ENCODE results near the gene FMNL2. TPM values are rescaled to one million over a fixed set of nuclear protein-coding genes. Genes with fewer than 3 reads are reported as not detected.

FMNL2 gene
- total RNA-seq, 1 experiment from 2014 or later, result 38.2 TPM

GRCh38 chr2:152406119-152406835 lies 71.3 kb downstream of the FMNL2 start:
- POLR2A ChIA-PET, result no interaction called here
- H3K4me1 Mint-ChIP-seq (ENCODE audit: low read depth, unreplicated experiment), result peaks cover 65% of the 10 kb centered on the region
- no peak for TF ChIP-seq CTCF (IDR thresholded peaks at IDR 0.05; ENCODE audit: insufficient read depth in 1 of 2, low read depth in 1 of 2, low read length in 1 of 2, severe bottlenecking in 1 of 2, unreplicated experiment in 1 of 2)
- intact Hi-C loops (cut with micrococcal nuclease; ENCODE audit: unreplicated experiment), result no loop called here
- Histone ChIP-seq H3K9me3 (no peaks in the 10 kb centered on the region), H3K27me3 (replicated peaks; ENCODE audit: control insufficient read depth, insufficient read depth, low read length) (no peaks in the 10 kb centered on the region), H3K4me1 (peaks cover 39% of the 10 kb centered on the region), H3K36me3 (ENCODE audit: control insufficient read depth, insufficient read depth, low read length) (no peaks in the 10 kb centered on the region), H3K4me3 (ENCODE audit: low read depth, low read length) (no peak overlapping the region)
- BruUV-seq (replicated peaks), result no TSS peak
- no peak for DNase-seq
- H3K27ac Mint-ChIP-seq (ENCODE audit: unreplicated experiment), result no peak overlapping the region
- CTCF ChIA-PET, result no interaction called here
- peaks cover 10% of the 10 kb centered on the region for H3K36me3 Mint-ChIP-seq (ENCODE audit: insufficient read depth, unreplicated experiment)
- no peaks in the 10 kb centered on the region for H3K27me3 Mint-ChIP-seq (ENCODE audit: insufficient read depth, unreplicated experiment)
- H3K9me3 Mint-ChIP-seq (ENCODE audit: unreplicated experiment), result no peaks in the 10 kb centered on the region
- no peak overlapping the region for H3K4me3 Mint-ChIP-seq (ENCODE audit: unreplicated experiment)

- Histone ChIP-seq H3K4me1 (peaks cover 40% of the 10 kb centered on the region), H3K27me3 (replicated peaks; ENCODE audit: control insufficient read depth, insufficient read depth, low read length) (no peaks in the 10 kb centered on the region), H3K4me3 (ENCODE audit: low read depth, low read length) (no peak overlapping the region), H3K9me3 (no peaks in the 10 kb centered on the region), H3K36me3 (ENCODE audit: control insufficient read depth, insufficient read depth, low read length) (no peaks in the 10 kb centered on the region)
- no peak overlapping the region for H3K27ac Mint-ChIP-seq (ENCODE audit: unreplicated experiment)
- no peak for TF ChIP-seq CTCF (IDR thresholded peaks at IDR 0.05; ENCODE audit: insufficient read depth in 1 of 2, low read depth in 1 of 2, low read length in 1 of 2, severe bottlenecking in 1 of 2, unreplicated experiment in 1 of 2)
- DNase-seq, result no peak
- intact Hi-C loops (cut with micrococcal nuclease; ENCODE audit: unreplicated experiment), result no loop called here
- H3K4me3 Mint-ChIP-seq (ENCODE audit: unreplicated experiment), result no peak overlapping the region
- ChIA-PET CTCF (no interaction called here), POLR2A (no interaction called here)
- H3K27me3 Mint-ChIP-seq (ENCODE audit: insufficient read depth, unreplicated experiment), result no peaks in the 10 kb centered on the region
- no peaks in the 10 kb centered on the region for H3K9me3 Mint-ChIP-seq (ENCODE audit: unreplicated experiment)
- H3K4me1 Mint-ChIP-seq (ENCODE audit: low read depth, unreplicated experiment), result peaks cover 61% of the 10 kb centered on the region
- no TSS peak for BruUV-seq (replicated peaks)
- H3K36me3 Mint-ChIP-seq (ENCODE audit: insufficient read depth, unreplicated experiment), result peaks cover 10% of the 10 kb centered on the region
Measured at GRCh38 chr2:152406836-152407161, 71.8 kb downstream of the FMNL2 start.

GRCh38 chr2:152407204-152407721 lies 72.3 kb downstream of the FMNL2 start:
- TF ChIP-seq CTCF (IDR thresholded peaks at IDR 0.05; ENCODE audit: insufficient read depth in 1 of 2, low read depth in 1 of 2, low read length in 1 of 2, severe bottlenecking in 1 of 2, unreplicated experiment in 1 of 2), result no peak
- Histone ChIP-seq H3K36me3 (ENCODE audit: control insufficient read depth, insufficient read depth, low read length) (no peaks in the 10 kb centered on the region), H3K27me3 (replicated peaks; ENCODE audit: control insufficient read depth, insufficient read depth, low read length) (no peaks in the 10 kb centered on the region), H3K4me1 (peaks cover 36% of the 10 kb centered on the region), H3K4me3 (ENCODE audit: low read depth, low read length) (no peak overlapping the region), H3K9me3 (no peaks in the 10 kb centered on the region)
- CTCF ChIA-PET, result no interaction called here
- Mint-ChIP-seq H3K4me1 (ENCODE audit: low read depth, unreplicated experiment) (peaks cover 59% of the 10 kb centered on the region), H3K4me3 (ENCODE audit: unreplicated experiment) (no peak overlapping the region), H3K36me3 (ENCODE audit: insufficient read depth, unreplicated experiment) (peaks cover 10% of the 10 kb centered on the region), H3K27ac (ENCODE audit: unreplicated experiment) (peak overlapping the region; percentile 54), H3K9me3 (ENCODE audit: unreplicated experiment) (no peaks in the 10 kb centered on the region), H3K27me3 (ENCODE audit: insufficient read depth, unreplicated experiment) (no peaks in the 10 kb centered on the region)
- BruUV-seq (replicated peaks), result no TSS peak
- intact Hi-C loops (cut with micrococcal nuclease; ENCODE audit: unreplicated experiment), result no loop called here
- POLR2A ChIA-PET, result no interaction called here
- peak in 1 of 2 experiments; percentile 24 for DNase-seq
